ENCODE results near the gene DDX39A.

- no peak for TF ChIP-seq EZH2 (IDR thresholded peaks at IDR 0.05; ENCODE audit: insufficient read depth, poor library complexity, severe bottlenecking)
- no peak for TF ChIP-seq EZH2phosphoT487 (IDR thresholded peaks at IDR 0.05; ENCODE audit: insufficient read depth, low read depth)
Observed at GRCh38 chr19:14402332-14403144, 16.6 kb downstream of the DDX39A start.

All from GM23248 (cell line).